Effector CD4-positive, alpha-beta T cell (primary cell): ENCODE results near the gene RFT1.

Source experiments
- DNase-seq: peaks from one replicate; pipeline ENCODE4 v3.0.0-alpha.2; 2020

Gene RFT1

DNA sequence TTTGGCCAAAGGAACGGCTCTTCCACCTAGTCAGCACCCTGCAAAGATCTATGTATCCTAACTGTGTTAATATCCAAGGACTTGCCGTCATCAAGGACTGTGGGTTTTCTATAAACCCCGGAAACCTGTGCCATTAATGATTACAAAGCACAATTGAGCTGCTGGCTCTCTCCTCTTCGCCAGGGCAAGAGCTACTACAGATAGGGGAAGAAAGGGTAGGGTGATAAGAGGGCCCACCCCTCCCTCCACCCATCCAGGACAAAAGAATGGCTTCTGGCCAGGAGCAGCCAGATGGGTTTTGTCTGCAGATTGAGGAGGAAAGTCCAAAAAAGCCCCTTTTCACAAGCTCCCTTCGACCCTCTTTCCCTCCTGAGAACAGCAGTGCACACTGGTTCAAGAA lies 9.9 kb downstream of the RFT1 start:
- no peak for DNase-seq

DNA sequence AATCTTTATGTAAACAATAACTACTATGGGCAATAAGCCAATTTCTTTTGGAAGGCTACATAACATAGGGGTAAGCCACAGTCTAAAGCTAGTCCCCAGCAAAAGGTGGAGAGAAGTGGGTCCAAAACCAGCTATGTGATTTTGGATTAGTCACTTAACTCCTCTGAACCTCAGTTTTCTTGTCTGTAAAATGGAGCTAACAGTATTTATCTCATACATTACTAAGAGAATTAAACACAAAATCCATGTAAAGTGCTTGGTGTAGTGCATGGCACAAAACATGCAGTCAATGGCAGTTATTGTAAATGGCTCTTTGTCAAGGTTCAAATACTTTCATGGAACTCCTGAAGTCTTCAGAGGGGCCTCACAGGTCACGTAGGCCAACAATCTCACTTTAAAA lies 13.3 kb downstream of the RFT1 start:
- DNase-seq: no peak

DNA sequence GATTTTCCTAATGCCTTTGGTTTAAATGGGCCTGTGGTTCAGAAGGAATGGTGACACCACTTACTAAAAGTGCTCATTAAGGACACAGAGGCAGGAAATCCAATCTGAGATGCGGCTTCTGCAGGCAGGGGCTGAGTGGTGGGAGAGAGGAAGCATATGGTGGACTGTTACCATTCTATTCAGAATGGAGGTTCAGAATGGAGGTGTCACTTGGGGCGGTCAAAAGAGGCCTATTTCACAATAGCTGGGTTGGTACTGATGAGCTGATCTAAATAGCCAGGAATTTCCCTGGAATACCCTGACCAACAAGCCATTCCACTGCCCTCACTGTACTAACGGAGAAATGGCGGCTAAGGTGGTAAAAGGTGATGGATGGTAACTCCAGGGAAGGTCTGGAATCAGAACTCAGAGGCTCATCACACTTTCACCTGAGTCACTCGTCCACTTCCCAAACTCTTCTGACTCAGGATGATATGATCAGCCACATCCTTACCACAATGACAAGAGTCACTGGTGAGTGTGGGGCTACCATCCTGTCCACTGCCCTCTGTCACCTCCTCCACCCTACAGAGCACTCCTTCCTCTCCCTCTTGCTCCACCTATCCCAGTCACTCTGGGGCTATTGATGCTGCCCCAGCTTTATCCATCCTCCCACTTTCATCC lies 15.7 kb downstream of the RFT1 start:
- DNase-seq: no peak

DNA sequence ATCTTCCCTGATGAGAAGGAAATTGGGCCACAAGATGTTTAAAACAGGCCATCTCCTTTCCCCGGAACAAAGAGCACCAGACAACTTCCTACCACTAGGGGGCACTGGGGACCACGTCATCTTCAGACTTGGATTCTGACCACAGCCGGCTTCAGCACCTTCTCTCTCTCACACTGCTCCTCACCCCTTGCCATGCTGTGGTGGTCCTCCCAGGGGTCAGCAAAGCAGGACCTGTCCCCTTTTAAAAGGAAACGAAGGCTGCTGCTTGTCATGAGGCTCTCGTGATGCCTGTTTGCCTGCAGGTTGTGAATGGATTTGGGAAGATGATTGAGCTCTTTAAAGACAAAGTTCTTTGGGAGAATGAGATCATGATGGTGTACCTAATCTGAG lies 16.2 kb downstream of the RFT1 start:
- peak; percentile 79 for DNase-seq

DNA sequence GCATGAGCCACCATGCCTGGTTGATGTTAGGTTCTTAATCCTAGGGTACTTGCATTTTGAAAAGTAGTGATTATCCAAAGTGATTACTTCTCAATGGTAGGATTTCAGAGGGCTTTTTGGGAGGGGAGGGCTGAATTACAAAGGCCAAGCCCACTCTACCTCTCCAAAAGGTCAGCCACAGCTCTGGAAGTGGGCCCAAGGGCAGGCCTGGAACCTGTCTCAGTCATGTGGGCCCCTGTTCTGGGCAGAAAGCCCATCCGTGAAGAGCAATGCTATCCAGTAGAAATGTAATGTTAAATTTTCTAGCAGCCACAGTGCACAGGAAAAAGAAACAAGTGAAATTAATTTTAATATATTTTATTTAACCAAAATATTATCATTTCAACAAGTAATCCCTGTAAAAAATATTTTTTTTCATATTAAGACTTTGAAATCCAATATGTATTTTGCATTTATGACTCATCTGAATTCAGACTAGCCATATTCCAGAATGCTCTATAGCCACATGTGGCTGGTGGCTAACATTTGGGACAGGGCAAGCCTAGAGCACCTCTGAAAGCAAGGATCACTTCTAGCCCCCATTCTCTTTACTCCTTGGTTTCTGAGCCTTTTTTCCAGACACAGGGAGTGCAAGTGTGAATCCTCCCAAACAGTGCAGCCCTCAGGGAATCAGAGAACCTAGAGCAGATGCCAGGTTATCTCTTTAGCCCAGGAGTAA lies 16.8 kb downstream of the RFT1 start:
- DNase-seq: no peak

DNA sequence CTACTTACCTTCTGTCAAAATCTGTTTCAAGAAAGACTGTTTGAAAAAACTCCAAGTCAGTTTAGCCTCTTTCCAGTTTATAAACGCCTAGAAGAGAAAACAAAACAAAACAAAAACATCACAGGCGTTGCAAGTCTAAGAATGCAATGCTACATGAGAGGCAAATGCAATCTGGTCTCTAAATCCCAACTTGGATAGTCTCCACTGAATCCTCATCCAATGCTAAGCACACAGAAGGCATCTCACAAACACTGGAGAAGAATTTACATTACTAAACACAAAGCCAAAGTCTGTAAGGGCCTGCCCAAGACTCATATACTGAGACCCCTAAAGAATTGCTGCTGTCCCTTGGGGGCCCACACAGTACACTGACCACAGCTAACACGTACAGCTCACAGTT lies 18.4 kb downstream of the RFT1 start:
- no peak for DNase-seq

DNA sequence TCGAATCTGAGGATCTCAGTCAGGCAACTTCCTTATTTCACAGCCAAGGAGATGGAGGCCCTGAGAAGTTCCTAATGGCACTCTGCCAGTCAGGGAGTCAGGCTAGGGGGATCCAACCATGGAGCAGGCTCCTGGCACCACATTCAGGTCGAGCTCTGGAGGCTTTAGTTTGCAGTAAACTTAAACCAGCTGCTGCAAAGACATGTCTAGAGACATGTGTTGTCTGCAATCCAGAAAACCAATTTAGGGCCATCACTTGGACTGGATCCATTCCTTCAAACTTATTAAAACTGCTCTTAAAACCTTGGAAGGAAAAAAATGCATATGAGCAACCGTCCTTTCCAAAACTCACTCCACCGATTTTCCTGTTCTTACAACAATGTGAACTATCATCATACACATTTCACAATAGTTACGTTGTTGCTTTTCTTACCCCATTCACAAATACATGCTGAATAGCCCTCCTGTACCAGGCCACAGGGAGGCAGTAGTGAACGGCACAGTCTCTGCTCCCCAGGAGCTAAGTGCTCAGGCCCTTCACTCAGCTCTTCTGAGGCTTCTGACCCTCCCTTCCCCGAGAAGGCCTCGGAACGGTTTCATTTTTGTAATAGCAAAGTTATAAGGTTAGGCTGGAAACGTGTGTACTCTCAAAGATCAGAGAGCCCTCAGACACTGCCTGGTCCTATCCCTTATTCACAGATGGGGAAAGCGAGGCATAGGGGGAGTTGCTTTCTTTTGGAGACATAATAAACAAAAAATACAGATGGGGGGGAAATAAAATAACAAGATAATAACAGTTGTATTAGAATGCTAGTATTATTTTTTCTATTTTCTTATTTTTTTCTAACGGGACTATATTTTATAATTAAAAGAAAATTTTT lies 20.1 kb downstream of the RFT1 start:
- DNase-seq: no peak

DNA sequence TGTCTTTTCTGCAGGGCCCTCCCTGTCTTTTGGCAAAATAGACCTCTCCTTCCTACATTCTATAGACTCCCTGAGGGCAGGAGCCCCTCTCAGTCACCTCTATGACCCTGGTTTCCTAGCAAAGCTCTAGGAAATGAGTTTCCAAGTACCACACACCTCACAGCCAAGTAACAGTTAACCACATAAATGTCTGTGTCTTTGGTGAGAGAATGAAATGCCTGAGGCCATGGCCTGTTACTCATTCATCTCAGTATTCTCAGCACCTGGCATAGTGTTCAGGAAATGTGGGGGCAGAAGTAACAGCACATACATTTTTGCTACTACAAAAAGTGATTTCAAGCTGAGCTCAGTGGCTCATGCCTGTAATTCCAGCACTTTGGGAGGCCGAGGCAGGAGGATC lies 21.0 kb downstream of the RFT1 start:
- DNase-seq: no peak

DNA sequence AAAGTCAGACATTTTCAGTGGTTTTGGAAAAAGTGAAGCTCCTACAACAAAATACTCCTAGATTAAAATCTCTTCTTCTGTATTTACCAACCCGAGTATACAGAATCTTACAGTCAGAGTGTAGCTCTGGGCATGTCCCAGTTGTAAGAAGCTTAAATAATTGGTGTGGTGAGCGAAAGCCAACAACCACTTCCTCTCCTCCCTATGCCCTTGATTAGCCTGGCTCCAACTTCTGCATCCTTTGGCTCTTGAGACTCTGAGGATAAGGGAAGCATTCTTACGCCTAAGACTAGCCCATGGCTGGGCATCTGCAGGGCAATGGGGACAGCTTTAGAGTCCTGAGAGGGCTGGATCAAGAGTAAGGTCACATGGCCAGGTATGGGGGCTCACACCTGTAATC lies 25.5 kb downstream of the RFT1 start:
- no peak for DNase-seq

DNA sequence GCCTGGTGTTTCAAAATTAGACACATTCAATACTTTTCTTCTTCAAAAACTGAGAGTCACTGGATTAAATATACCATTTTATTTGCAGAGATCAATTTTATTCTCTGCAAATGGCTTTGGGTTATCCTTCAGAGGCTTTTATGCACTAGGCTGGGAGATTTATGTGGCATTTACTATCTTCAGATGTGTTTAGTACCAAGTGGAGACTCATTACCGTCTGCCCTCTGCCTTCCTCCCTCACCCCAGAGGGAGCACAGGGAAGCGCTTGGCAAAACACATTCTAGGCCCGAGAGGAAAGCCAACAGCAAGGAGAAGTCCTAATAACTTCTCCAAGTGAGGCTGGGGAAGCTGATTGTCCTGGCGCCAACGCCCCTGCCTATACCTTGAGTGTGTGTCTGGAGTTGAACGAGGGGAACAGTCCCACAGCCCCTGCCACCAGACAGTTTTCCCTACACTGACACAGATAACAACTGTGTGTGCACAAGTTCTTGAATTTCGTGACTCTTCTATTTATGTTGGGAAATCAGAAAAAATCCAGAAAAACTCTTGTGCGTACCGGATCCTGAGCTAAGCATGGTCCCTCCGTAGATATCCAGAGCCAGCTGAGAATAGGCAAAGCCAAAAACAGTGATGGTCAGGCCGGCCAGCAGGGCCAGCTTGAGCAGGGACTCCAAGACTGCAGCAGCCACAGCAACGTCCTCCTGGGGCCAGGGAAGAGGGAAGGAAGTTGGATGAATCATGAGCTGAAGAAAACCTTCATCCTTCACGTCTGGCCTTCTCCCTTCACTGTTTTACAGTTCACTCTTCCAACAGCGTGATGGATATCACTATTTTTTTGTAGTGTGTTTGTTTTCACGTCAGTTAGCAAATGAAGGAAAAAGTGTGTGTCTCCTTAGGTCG lies 26.6 kb downstream of the RFT1 start:
- DNase-seq: no peak

DNA sequence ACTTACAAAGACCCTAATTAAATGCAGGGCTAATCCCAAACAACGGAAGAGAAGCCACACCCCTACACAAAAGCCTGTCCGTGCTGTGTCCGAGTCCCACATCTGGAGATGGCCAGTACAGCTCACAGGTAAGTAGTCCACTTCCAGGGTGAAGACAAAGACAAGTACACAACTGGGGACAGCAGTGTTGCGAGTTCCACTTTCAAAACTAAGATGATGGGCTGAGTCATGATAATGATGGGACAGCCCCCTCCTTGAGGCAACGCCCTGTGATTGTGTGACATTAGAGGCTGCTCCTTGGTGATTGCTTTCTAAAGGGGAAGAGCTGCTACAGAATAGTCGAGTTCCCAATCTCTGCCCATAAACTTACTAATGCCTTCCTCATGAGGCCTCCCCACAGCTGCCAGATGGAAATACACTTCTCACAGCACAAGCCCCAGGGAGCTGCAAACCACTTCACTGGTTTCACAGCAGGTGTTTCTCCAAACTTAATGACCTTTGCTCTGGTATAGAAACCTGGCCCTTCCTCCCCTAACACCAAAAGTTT lies 27.6 kb downstream of the RFT1 start:
- no peak for DNase-seq

DNA sequence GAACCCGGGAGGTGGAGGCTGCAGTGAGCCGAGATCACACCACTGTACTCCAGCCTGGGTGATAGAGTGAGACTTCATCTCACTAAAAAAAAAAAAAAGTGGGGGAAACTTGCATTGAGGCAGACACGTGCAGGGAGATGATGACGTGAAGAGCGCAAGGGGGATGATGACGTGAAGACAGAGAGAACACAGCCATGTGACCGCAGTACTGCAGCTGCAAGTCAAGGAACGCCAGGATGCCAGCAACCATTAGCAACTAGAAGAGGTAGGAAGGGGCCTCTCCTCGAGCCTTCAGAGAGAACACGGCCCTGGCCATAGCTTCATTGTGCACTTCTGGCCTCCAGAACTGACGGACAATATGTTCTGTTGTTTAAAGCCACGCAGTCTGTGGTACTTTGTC lies 28.3 kb downstream of the RFT1 start:
- DNase-seq: no peak

DNA sequence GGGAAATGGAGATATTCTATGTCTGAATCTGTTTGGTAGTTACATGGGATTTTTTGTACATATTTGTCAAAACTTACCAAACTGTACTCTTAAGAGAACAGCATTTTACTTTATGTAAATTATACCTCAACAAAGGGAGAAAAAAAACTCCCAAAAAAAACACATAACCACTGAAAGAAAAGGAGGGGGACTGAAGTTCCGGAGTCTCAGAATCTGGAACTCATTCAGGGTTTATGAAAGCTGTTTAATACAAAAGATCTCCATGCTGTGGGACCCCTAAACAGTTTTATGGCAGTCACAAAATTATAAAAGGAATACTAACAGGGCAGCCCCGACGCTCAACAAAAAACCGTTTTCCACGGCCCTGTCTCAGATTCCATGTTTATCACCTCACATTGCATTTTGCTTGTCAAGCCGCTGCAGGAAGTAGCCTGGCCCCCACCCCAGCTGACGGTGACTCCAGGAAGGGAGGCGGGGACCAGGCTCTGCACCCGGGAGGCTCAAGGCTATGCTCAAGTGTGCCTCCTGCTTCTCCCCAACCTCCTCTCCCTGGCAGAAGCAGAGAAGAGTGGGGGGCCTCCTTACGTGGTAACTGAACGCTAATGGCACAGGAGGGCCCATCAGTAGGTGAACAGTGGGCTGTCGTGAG lies 29.3 kb downstream of the RFT1 start:
- DNase-seq: no peak

DNA sequence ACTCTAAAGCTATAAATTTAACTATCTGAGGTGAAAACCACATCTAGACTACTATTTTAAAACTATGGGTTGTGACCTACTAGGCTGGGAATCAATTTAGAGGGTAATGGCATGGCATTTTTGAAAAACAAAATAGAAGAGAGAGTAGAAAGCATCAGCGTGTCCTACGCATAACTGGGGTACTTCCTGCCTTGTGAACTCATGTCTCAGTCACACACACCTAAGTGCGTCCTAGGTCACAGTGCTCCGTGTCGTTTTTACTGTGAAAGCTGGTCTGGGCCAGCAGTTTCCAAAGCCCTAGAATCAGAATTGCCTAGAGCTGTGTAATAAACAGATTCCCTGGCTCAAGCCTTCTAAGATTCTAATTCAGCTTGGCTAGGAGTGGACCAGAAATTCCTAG lies 32.3 kb downstream of the RFT1 start:
- DNase-seq: no peak

DNA sequence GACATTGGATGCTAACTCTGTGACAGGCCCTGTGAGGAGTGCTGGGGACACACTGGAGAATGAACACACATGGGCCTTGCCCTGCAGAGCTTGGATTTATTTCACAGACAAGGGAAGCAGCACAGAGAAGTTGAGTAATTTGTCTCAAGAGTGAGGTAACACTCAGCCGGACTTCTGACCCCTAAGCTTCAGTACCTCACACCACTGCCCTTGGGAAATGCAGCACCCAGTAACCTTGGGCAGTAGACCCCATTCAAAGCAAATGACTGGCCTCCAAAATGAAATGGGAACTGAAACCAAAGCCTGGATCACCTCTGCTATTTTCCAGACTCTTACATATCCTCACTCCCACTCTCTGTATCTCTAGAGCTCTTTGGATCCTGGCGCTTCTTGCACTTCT lies 37.3 kb downstream of the RFT1 start:
- no peak for DNase-seq

DNA sequence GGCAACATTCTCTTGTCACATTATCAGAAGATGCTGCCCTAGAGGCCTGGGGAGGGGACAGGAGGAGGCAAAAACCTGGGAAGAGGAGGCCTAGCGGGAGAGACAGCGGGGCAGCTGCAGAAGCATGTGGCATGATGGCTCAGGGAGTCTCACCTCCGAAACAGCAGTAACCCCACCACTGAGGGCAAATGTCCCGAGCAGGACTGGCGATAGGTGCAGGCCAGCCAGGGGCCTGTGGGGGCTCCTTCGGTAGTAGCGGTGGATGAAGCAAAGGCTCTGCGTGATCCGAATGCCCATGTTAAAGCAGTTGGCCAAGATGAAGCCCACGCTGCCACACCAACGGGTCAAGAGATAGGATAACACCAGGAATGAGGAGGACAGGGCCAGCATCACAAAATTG lies 38.0 kb downstream of the RFT1 start:
- no peak for DNase-seq

DNA sequence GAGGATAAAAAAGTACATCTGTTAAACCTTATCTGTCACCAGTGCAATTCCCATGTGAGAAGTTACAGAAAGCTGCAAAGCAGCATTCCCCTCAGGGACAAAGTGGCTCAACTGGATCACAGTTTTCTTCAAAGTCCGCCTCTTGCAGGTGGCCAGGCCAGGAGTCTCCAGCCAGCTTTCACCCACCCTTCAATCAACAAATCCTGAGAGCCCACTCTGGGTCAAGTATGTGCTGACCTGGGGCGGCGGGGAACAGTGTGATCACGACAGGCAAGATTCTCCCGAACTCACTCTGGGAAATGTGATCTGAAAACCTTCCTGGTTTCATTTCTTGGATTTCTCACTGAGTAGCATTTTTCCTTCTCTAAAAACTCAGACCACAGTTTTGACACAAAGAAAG lies 39.2 kb downstream of the RFT1 start:
- DNase-seq: no peak

DNA sequence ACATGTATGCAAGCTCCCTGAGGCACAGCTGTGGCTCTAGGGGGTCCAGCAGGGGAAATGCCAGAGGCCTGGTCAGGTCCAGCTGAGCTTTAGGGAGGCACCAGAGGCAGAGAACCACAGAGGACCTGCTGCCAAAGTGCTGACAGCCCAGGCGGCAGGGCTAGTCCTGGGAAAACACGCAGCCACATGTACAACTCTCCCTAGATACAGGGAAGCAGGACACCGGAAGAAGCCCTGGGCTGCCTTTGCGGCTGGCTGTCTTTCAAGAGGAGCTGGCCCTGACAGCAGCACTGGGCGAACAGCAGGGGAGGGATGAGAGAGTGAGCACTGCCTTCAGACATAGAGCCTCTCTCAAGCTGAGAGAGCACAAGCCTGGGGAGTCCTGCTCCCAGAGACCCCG lies 40.7 kb downstream of the RFT1 start:
- no peak for DNase-seq

DNA sequence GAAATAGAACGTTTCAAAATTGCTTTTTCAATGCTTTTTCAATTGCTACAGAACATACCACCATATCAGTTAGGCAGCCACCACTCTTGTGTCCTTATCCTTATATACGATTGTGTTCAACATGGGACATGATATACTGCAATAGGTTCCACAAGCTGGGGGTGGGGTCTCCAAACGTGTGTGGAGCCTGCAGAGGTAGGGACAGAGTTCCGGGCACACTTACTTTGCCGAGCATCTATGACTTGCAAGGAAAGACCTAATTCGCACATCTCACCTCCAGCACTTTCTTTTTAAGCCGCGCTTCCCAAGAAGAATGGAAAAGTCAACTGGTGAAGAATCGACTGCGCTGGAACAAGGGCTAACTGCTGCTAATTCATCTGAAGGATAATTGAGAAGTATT lies 44.8 kb downstream of the RFT1 start:
- no peak for DNase-seq

DNA sequence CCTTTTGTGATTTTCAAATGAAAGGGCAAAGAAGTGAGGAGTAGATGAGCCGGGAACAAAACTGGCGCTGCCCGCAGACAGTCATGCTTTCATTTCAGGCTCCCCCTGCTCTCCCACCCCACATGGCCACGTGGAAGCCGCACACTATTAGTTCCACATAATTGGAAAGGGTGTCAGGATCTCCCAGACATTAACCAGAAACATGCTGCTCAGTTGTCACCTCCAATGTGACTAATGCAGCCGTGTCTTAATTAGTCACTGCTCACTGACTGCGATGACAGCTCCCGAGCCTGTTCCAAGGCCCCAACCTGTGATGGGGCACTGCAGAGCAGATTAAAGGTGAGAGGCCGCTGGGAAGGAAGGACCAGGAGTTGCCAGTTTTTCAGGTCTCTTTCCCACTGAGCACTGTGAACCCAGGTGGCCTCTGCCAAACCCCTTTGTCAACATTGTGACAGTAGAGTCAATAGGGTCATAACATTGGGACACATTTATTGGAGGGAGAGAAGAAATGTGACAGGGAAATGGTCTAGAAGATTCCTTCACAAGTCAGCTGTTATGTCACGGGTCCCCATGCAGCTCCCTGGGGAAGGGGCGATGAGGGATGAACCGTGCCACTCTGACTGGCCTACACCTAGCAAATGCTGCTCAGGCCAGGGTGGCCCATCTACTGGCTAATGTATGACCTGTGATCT lies 45.8 kb downstream of the RFT1 start:
- DNase-seq: no peak

DNA sequence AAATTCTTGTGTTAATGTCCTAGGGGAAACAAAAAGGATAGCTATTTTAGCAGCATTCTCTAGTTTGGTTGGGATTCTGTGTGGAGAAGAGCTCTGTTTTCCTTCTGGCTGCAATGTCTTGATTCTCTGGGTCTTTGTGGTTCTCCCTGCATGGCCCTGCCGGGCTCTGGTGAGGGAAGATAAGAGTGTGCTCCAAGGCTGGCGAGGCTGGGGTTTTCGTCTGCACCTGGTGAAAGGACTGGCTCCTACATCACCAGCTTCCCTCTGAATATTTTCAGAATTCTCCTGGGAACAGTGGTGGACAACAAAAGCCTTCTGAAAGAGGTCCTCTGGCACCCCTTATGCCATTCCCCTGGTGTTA lies 46.3 kb downstream of the RFT1 start:
- DNase-seq: no peak

DNA sequence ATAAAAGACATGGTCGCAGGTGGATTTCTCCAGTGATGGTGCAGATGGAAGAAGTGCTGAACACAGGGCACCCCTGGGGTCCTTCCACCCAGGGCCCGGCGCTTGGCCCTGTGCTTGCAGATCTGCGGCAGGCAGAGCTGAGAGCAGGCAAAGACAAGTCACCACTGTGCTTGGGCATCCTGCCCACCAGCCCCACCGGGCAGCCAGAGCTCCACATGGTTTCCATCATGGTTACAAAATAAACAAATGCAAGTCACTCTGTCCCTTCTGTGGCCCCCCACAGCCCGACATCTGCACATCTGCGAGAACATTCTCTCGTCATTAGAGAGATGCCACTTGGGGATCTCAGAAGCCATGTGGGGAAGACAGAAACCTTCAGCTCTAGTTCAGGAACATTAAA lies 46.7 kb downstream of the RFT1 start:
- no peak for DNase-seq
